HG02885 (cell line): ENCODE measurements around the gene RNF141.

ENCODE experiments used
- ATAC-seq: cut with Tn5 transposase; IDR thresholded peaks from one replicate; pipeline ENCODE4 v1.9.1; 2021; ENCODE audit warnings: mild to moderate bottlenecking; ENCODE audit not compliant: unreplicated experiment, poor library complexity

The RNF141 gene

GRCh38 chr11:10561947-10562346, 21.0 kb upstream of the RNF141 start:
- no peak for ATAC-seq

GRCh38 chr11:10561043-10561818, 20.2 kb upstream of the RNF141 start:
- ATAC-seq: no peak

- no peak for ATAC-seq
Observed at GRCh38 chr11:10558288-10558687, 17.3 kb upstream of the RNF141 start.

GRCh38 chr11:10556590-10556989, 15.6 kb upstream of the RNF141 start:
- no peak for ATAC-seq

- no peak for ATAC-seq
Observed at GRCh38 chr11:10551845-10552352, 10.9 kb upstream of the RNF141 start.

- no peak for ATAC-seq
Observed at GRCh38 chr11:10551290-10551592, 10.3 kb upstream of the RNF141 start.

GRCh38 chr11:10550503-10551289, 9.7 kb upstream of the RNF141 start:
- no peak for ATAC-seq

- ATAC-seq: no peak
Observed at GRCh38 chr11:10544491-10545465, 3.8 kb upstream of the RNF141 start.

- ATAC-seq: no peak
Observed at GRCh38 chr11:10543782-10544181, 2.8 kb upstream of the RNF141 start.

GRCh38 chr11:10542776-10543175, 1.8 kb upstream of the RNF141 start:
- no peak for ATAC-seq

GRCh38 chr11:10541561-10541930, 559 bp upstream of the RNF141 start:
- no peak for ATAC-seq

- ATAC-seq: peak; percentile 28
Observed at GRCh38 chr11:10540546-10540914, 457 bp downstream of the RNF141 start.

GRCh38 chr11:10539339-10539738, 1.6 kb downstream of the RNF141 start:
- ATAC-seq: no peak

GRCh38 chr11:10538924-10539323, 2.1 kb downstream of the RNF141 start:
- ATAC-seq: no peak

- ATAC-seq: no peak
Observed at GRCh38 chr11:10537600-10537999, 3.4 kb downstream of the RNF141 start.

GRCh38 chr11:10534316-10534715, 6.7 kb downstream of the RNF141 start:
- no peak for ATAC-seq

GRCh38 chr11:10533323-10533722, 7.7 kb downstream of the RNF141 start:
- ATAC-seq: no peak

- ATAC-seq: no peak
Observed at GRCh38 chr11:10532526-10532925, 8.5 kb downstream of the RNF141 start.

GRCh38 chr11:10529279-10529678, 11.7 kb downstream of the RNF141 start:
- ATAC-seq: no peak

- ATAC-seq: no peak
Observed at GRCh38 chr11:10528121-10528520, 12.9 kb downstream of the RNF141 start.
